GM04503 (cell line): ENCODE data around the gene CNDP1.

Experiments used
- DNase-seq: peaks from one replicate; pipeline ENCODE4 v3.0.0-alpha.2; 2012; ENCODE audit warnings: low read depth

The CNDP1 gene

DNA sequence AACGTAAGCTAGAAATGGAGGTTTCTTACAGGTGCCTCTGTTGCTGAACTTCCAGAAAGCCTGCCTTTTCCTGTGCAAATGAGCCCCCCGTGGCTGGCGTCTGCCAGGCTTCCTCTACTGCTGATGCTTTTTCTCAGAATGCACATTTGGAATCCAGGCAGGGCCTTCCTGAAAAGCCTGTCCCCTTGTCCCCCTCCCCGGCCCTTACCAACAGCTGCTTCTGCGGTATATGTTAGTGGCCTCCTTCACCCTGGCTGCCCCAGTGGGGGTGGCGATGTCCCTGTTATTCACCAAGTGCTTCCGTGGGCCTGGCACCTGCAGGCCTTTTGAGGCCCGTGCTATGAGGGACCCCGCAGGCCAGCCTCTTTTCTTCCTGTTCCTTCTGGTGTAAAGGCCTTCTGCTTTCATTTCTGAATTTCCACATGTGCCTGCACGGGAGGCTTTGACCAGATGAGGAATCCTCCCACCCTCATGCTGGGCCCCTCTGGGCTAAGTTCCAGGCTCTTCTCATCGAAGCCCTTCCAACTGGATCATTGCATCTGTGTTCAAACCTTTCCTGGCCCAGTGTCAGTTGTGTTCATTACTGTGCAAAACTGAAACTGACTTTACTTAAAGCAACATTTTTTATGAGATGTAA, 27.7 kb upstream of the CNDP1 start:
- no peak for DNase-seq

GRCh38 chr18:74507097-74507881, 27.0 kb upstream of the CNDP1 start:
- DNase-seq, result no peak

DNA sequence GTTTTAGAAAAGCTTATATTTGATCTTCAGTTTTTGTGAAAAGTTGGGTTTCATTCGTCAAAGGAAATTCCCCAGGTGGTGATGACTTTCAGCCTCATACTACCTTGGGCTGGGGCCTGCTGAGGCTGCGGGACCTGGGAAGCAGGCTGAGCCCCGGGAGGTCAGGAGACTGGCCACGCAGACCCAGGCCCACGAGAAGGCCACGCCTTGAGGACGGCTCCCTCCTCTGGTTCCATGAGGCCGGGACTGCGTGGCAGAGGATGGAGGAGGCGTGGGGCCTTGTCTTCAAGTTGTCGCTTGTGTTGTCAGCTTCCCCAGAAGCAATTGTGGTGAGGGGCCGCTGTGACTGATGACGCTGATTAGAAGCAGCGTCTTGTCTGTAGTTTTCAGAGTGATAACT, 26.4 kb upstream of the CNDP1 start:
- DNase-seq, result no peak

GRCh38 chr18:74508366-74508765, 25.9 kb upstream of the CNDP1 start:
- DNase-seq, result no peak

DNA sequence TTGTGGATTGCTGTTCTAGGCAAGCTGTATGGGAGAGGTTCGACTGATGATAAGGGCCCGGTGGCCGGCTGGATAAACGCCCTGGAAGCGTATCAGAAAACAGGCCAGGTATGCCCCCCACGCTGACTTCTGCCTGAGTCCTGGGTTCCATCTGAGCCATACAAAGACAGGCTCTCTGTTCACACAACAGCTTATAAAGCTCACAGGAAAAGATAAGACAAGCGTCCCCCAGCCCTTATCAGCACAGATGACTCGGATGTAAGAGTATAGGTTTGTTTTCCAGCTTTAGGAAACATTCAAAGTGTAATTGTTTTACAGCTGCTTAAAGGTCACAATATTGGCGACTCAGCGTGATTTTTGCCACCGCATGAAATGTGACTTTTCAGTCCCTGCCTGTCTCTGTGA, 25.5 kb upstream of the CNDP1 start:
- no peak for DNase-seq

- DNase-seq, result no peak
Observed at GRCh38 chr18:74509856-74510769, 24.2 kb upstream of the CNDP1 start.

DNA sequence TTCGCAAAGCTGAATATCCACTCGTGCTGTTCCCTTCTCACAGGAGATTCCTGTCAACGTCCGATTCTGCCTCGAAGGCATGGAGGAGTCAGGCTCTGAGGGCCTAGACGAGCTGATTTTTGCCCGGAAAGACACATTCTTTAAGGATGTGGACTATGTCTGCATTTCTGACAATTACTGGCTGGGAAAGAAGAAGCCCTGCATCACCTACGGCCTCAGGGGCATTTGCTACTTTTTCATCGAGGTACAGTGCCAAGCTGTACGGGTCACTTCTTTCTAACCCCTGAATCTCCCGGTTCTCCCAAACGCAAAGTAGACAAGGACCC, 23.6 kb upstream of the CNDP1 start:
- DNase-seq, result no peak

DNA sequence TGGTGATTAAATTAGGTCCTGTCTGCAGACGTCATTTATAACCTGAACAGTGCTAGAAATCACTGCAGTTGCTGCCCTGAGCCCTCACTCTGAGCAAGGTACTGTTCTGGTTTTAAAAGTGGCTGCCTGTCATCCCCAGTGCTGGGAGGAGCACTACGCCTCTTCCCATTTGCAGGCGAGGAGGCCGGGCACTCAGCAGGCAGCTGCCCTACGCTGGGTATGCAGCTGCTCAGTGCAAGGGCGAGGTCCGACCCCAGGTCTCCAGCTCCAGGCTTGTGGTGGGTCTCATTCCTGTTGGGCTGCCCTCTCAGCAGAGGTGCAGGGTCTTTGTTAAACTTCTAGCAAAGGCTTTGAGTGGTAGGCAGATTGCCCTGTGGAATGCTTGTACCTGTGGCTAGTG, 22.5 kb upstream of the CNDP1 start:
- DNase-seq, result no peak

DNA sequence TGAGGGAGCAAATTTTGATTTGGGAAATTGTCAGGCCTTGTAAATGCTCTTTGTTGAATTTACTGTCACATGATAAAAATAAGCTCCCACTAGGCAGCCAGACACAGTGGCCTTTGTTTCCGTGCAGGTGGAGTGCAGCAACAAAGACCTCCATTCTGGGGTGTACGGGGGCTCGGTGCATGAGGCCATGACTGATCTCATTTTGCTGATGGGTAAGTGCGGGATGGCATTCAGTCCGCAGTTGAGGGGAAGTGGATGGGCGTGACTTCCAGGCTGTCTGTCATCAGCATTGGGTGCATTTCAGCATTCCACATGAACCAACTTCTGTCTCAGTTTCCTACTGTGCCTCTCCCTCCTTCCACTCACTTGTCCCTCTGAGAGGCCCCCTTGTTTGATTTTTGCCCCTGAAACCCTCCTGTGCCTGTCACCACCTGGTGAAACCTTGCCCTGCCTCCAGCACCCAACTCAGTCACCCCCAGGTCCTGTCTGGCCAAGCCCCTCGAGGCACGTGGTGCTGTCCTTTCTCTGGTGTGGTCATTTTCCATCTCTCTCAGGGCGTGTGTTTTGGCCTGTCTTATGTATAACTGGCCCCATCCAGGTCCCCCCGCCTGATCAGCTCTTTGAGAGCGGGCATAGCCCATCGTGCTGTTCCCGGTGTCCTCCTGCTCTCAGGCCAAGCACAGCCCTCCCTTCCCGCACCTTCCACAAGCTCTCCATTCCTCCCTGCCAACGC, 21.8 kb upstream of the CNDP1 start:
- no peak for DNase-seq

GRCh38 chr18:74513149-74513882, 21.0 kb upstream of the CNDP1 start:
- DNase-seq, result no peak

GRCh38 chr18:74513883-74514205, 20.5 kb upstream of the CNDP1 start:
- no peak for DNase-seq

DNA sequence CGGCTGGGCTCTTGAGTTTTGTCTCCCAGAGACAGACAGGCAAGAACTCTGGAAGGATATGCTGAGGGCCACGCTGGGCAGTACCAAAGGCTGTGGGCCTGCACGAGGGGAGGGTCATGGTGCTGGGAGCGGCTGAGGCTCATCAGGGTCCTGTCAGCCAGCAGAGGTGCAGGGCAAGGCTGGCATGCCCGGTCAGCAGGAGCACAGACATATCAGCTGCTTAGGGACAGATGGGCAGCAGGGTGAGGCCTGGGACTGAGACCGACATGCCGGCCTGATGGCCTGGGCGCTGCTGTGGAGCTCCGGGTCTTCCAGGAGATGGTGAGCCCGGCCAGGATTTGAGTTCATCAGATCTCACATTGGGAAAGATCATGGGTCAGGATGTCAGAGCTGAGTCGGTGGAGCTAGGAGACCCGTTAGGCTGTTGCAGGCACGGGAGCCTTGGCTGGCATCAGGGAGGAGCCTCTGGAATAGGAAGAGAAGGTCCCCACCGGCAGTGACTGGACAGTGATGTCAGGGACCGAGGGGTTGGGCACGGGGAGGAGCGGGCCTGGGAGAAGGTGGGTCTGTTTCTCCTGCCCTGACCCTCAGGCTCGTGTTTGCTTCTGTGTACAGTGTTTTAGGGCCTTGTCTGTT, 19.3 kb upstream of the CNDP1 start:
- DNase-seq, result no peak

GRCh38 chr18:74515620-74516231, 18.6 kb upstream of the CNDP1 start:
- DNase-seq, result no peak

DNA sequence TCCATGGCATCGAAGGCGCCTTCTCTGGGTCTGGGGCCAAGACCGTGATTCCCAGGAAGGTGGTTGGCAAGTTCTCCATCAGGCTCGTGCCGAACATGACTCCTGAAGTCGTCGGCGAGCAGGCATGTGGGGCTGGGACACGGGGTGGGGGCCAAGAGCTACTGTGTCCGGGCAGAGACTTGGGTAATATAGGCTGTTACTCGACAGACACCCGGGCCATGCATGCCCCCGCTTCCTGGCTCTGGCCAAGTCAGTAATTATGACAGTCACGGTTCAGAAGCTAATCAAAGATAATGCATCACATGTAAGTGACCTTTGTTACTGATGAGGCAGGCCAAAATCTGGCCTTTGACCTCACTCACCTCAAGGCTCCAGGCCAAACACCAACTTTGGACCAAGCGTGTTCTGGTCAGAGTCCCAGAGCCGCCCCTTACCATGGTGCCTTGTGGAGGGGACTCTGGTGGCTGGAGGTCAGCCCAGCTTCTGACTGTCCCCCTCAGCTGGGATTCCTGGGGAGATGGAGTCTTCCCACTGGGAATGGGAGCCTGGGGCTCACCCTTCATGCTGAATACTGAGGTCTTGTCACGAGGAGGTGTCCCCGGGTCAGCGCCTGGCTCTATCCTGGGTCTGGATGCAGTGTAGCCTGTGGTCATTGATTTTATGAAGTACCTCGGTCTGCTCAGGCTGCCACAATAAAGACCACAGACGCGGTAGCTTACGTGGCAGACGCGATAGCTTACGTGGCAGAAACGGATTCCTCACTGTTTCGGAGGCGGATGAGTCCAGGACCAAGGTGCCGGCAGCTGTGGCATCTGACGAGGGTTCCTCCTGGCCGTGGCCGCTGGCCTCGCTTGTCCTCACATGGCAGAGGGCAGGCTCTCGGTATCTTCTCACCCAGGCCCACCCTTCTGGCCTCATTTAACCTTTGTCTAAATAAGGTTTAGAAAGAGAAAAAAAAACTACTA, 17.7 kb upstream of the CNDP1 start:
- no peak for DNase-seq

GRCh38 chr18:74517236-74517630, 17.1 kb upstream of the CNDP1 start:
- no peak for DNase-seq

DNA sequence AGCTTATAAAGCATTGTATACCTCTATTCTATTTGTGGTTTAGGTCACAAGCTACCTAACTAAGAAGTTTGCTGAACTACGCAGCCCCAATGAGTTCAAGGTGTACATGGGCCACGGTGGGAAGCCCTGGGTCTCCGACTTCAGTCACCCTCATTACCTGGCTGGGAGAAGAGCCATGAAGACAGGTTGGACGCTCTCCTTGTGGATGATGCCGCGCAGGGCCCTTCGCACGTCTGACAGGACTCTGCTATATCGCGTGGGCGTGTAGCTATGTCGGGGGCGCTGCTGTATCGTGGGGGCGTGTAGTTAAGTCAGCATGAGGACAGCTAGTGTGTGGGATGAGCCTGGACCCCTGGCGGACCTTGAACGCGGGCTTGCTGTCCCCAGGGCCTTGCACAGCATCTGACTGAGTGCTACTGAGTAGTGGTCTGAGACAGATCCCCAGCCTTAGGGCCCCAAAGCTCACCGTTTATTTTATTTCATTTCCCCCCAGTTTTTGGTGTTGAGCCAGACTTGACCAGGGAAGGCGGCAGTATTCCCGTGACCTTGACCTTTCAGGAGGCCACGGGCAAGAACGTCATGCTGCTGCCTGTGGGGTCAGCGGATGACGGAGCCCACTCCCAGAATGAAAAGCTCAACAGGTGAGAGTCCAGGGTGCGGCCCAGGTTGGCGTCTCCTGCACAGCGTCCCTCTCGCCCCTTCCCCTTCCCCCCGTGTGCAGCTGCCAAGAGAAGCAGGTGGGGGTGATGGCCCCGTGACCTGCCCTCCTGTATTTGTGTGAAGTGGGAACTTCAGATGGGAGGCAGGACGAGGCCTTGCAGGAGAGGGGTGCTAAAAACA, 15.6 kb upstream of the CNDP1 start:
- no peak for DNase-seq

DNA sequence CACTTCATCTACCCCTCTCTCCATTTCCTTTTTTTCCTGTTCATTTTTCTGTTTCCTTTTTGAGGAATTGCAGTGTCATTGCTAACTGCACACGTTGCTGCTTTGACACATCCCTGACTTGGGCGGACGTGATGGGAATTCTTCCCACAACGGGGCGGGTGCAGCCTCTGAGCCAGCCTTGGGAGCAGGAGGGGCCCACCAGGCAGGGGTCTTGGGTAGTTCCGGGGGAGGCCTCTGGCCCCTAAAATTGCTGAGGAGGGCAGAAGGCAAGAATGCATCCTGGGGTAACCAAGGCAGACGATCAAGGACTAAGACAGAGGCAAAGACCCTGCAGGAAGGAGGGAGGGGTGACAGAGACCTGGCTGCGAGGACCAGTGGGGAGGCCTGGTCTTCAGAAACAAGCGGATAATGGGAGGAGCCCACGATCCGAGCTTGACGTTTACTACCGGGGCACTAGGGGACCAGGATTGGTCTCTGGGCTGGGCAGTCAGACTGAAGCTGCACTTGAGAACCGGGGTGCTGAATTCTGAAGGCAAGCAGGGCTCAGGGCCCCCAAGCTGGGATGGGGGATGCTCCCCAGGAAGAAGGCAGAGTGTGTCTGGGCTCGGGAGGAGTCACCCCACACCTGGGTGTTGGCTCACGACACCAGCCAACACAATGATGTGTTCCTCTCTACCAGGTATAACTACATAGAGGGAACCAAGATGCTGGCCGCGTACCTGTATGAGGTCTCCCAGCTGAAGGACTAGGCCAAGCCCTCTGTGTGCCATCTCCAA, 14.8 kb upstream of the CNDP1 start:
- DNase-seq, result no peak
